ENCODE results near the gene ERBB2.
"Not testable (repeated sequence)": the region's sequence is repeated elsewhere in the genome, so short reads cannot be mapped to it uniquely, and the experiment has no call there.

The ERBB2 gene

DNA sequence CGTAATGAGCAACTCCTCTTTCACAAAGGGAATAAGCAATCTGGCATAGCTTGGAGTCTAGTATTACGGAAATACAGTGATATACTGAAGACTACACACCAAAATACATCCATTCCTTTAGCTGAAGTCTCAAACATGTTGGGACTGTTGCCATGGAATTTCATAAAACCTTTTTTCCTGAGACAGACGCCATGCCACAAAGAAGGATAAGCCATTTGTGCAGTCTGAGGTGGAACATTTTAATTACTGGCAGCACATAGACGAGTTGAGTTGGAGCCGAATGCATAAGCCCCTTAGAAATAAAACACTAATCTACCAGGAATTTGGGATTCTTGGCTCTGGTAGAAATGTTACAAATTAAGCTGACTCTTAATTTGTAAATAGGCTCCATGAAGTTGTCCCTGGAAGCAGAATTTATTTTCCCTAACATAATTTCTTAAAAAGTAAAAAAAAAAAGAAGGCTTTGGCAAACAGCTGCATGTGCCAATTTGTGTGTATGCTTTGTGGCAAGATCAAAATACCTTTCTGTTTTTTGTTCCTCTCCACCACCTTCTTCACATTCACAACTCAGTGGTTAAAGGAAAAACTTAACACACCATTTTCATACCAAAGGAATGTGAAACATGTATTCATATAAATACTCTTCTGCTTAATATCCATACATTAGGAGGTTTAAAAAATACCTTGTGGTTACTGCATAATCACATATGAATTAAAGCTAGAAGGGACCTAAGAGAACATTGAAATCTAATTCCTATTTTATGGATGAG is 63.4 kb downstream of the ERBB2 start:
- DNase-seq (ENCODE audit: low spot score) = no peak

DNA sequence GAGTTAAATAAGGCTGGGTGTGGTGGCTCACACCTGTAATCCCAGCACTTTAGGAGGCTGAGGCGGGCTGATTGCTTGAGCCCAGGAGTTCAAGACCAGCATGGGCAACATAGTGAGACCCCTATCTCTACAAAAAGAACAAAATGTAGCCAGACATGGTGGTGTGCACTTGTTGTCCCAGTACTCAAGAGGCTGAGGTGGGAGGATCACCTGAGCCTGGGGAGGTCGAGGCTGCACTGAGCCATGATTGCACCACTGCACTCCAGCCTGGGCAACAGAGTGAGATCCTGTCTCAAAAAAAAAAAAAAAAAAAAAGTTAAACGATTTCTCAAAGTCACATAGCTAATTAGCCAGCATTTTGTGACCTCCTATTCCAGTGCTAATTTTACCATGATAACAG is 64.3 kb downstream of the ERBB2 start:
- not testable (repeated sequence) for DNase-seq (ENCODE audit: low spot score)

DNA sequence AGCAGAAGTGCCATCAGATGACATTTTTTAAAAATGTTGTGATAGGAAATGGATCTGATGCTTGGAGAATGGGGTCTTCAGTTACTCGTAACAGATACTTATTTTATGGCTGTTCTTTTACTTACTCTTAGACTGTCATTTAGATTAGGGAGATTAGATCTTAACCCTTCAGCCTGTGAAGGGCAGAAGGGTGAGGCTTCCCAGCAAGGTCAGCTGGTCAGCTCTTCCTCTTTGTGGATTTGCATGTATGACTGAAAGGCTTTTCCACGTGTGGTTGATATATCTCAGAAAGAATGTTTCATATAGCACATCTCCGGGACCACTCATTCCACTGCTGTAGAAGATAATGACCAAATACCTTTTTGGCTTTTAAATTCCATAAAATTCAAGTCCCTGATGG is 65.3 kb downstream of the ERBB2 start:
- DNase-seq (ENCODE audit: low spot score) = no peak

DNA sequence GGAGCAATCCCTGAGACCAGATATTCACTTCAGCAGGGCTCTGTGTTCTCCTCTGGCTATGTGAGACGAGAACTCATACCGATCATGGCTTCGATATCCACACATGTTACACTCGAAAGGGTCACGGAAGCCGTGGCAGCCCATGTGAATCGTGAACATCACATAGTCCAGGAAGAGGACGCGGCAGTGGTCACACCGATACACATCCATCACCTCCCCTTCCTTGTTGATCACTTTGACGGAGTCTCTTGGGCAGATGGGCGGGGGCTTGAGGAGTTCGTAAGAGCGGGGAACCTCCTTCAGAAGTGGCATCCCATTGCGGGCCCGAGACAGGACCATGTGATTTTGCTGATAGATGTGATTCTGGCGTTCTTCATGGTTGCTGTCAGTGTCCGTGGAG is 65.9 kb downstream of the ERBB2 start:
- DNase-seq (ENCODE audit: low spot score) = no peak

DNA sequence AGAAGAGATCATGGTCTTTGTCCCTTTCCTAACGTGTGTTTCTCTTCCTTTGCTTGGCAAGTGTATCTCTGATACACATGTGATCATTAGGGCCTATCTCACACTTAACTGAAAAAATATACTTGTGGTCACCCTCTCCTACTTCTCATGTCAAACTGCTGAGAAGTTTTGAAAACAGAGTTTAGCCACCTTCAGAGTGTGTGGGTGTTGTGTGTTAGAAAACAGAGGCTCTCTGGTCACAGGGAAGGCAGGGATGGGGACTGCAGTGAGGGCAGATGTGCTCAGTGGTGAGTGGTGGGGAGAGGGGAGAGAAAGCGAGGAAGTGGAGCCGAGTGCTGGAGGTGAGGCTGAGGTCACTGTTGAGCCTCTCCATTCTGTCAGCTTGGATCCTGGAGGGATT is 67.3 kb downstream of the ERBB2 start:
- no peak for DNase-seq (ENCODE audit: low spot score)

DNA sequence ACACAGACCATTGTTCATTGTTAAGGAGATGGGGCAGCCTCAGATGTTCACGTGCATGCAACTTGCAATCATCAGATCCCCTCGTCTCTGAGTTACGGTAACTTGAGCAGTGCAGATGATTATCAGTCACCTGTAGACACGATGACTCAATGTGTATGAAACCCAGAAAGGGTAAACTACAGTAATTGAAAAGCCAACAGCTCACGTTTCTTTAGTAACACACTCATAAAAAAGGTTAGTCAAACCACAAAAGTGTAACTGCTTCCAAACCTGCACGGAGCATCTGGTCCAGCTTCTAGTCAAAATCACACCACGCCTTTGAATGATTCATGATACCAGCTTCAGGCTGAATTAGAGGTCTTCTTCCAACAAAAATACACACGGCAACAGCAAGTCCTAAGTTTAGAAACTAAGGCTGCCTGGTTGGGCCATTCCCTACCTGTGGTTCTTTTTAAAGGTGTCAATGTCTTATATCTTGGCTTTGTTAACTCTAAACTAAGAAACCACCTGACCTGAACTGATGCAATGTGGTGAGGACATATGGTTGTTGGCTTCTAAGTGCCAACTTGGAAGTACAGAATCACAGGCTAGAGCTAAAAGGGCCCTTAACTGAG is 70.2 kb downstream of the ERBB2 start:
- no peak for DNase-seq (ENCODE audit: low spot score)

DNA sequence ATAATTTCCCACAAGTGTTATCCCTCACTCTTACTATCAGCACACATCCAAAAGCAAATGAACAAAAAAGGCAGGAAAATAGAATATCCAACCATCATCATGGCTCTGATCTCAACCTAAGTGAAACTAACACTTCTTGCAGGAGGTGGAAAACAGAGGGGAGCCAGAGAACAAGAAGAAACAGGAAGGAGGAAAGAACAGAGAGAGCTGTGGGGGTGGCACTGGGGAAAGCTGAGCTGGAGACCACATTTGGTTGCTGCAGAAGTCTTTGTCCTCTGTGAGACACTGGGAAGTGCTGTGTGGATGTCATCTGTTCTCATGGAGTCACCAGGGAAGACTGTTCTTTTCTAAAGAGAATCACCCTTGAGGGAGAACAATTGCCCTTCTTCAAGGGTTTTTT is 72.6 kb downstream of the ERBB2 start:
- DNase-seq (ENCODE audit: low spot score) = no peak

DNA sequence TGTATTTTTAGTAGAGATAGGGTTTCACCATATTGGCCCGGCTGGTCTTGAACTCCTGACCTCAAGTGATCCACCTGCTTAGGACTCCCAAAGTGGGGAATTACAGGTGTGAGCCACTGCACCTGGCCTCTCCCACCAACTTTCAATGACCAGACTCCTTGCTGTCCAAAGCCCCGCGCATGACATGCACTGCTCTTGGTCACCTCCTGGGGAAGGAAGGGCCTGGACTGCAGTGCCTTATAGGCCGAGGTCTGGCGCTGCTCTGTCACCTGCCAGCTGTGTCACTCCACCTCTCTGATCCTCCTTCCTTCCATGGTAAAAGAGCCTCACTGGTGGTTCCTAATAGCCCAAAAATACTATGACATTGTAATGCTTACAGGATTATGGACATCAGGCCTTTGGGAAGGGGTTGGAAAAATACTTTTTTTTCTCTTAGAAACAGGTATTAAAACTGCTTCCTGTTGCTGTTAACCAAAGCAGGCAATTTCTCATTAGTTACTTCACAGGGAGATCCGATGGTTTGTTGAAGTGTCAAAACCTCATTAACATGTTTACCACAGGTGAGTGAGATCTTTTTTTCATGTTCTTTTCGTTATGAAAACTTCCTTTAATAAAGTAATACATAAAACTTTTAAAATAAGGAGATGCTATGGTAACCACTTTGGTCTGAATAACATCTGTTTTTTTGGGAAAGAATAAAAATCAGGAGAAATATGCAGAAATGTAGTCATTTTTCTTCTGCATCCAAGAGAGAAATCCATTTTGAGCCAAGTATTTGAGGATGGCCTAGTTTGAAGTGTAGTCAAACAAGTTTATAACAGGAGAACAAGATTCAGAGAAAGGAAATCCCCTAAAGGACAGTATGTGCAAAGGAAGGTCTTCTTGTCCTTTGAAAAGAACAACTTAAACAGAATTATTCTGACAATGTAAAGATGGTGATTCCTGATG is 73.4 kb downstream of the ERBB2 start:
- DNase-seq (ENCODE audit: low spot score) = no peak

DNA sequence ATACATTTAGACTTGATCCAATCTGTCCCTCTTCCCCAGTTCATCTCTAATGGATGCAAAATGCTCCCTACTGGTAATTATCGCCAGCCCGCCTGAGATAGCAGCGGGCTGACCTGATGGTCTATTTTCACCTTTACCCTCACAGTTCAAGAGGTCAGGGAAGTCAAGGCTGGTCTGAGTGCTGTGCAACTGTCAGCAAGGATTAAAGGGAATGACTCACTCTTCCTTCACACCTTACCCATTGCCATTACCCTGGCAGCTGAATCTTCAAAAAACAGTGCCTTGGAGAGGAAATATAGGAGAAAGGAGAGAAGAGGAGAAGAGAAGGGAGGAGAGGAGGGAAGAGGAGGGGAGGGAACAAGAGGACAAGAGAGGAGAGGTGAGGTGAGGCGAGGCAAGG is 74.2 kb downstream of the ERBB2 start:
- DNase-seq (ENCODE audit: low spot score) = no peak

DNA sequence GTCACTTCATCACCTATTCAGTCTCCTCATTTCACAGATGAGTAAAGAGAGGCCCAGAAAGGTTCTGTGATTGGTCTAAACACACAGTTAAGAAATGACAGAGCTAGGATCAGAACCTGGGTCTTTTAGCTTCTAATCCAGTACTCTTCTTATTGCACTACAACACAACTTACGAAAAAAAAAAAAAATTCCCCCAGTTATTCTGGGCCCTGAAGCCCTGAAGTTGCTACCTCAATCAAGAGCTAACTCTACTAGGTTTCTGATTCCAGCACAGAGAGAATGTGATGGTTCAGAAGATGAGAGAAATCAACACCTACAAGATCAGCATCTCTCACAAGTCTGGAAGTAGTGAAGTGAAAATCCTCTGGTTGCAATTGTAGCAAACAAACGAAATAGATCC is 75.2 kb downstream of the ERBB2 start:
- no peak for DNase-seq (ENCODE audit: low spot score)

DNA sequence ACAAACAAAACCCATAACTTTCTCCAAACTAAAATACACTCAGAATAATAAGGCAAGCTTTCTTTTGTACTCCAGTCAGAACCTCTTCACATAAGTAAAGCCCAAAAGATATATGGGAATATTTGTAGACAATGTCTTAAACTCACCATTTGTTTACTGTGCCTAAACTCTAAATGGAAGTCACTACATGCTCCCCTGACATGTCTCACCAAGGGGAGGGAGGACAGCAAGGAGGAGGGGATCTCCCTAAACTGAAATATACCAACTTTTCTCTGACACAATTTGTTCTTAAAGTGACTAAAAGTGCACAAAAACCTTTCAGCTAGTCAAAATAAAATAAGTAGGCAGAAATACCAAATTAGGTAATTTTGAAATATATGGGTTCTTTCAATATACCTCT is 76.4 kb downstream of the ERBB2 start:
- DNase-seq (ENCODE audit: low spot score) = no peak

DNA sequence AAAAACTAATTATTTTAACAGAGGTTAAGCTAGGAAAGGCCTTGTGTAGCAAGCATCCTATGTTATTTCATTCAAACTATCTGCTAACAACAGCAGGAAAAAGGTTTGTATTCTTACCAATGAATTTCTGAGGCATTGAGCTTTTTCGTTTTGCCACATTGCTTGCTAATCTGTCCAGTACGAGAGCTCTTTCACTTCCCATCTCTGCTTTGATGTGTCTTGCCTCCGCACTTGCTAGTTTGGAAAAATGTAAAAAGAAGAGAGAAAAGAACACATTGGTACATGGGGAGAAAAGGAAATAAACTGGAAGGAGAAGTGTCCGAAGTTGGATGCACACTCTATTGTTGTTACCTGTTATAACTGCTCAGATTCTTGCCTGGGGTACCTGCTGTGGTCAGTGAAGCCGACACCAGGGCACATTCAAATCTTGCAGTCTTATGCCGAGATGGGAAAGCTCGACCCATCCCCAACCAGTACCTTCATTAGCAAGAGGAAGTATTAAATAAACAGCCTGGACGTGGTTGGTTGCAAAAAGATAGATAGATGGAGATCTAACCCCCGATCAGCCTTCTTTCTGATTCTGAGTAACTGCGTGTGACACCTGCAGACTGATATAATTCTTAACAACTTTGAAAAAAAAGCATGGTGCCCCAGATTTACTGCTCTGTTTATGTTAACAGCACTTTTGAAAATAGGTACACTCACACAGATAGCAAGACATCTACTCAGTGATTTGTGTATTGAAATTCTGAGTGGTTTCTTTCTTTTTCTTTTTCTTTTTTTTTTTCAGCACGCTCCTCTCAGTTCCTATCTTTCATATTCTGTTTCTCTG is 77.9 kb downstream of the ERBB2 start:
- DNase-seq (ENCODE audit: low spot score) = no peak

Data from HuH-7.5 (cell line).